Measurements from ENCODE around the gene ZNF385D. TPM values are rescaled to one million over a fixed set of nuclear protein-coding genes. Genes with fewer than 3 reads are reported as not detected.
A peak's percentile ranks its signal among the peaks of the same experiment; 100 is the strongest.

The ZNF385D gene
- total RNA-seq, 1 experiment from 2014 or later = 5.9 TPM

DNA sequence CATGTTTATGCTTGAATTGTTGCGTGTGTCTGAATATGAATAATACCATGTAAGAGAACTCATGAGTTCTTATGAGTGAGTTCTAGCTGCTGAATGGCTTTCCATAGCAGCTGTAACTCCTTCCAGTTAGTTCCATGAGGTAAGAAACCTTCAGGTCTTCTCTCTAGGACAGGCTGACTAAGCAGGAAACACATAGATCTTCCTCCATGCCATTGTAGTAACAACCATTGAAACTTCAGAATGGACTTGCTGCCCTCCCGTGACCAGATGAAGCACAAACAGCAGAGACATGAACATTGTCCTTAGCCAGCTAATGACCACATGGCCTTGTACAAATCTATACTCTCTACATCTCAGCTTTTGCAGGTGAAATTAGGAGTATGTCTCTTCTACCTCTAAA is 200.0 kb downstream of the ZNF385D start:
- Histone ChIP-seq H4K20me1 (ENCODE audit: low read length) (no peaks in the 10 kb centered on the region), H3K4me1 (ENCODE audit: insufficient read depth, low read length) (no peaks in the 10 kb centered on the region), H3F3A (ENCODE audit: low read length, unreplicated experiment) (no peaks in the 10 kb centered on the region), H2AFZ (ENCODE audit: low read length) (no peak overlapping the region), H3K36me3 (ENCODE audit: low read depth, low read length) (no peaks in the 10 kb centered on the region), H3K9ac (ENCODE audit: low read length) (no peak overlapping the region), H3K4me2 (ENCODE audit: low read length) (no peak overlapping the region), H3K9me2 (replicated peaks; ENCODE audit: low read length) (no peaks in the 10 kb centered on the region), H3K79me2 (ENCODE audit: low read length) (no peaks in the 10 kb centered on the region), H3K27ac (ENCODE audit: low read length) (no peak overlapping the region), H3K4me3 (ENCODE audit: low read length) (no peak overlapping the region), H3K27me3 (ENCODE audit: low read length) (no peaks in the 10 kb centered on the region), H3K9me3 (ENCODE audit: low read length) (no peaks in the 10 kb centered on the region)
- BruUV-seq (replicated peaks) = no TSS peak
- no peak for TF ChIP-seq EZH2 (IDR thresholded peaks at IDR 0.05; ENCODE audit: low read length, unreplicated experiment)
- TF ChIP-seq, protein P1, sequence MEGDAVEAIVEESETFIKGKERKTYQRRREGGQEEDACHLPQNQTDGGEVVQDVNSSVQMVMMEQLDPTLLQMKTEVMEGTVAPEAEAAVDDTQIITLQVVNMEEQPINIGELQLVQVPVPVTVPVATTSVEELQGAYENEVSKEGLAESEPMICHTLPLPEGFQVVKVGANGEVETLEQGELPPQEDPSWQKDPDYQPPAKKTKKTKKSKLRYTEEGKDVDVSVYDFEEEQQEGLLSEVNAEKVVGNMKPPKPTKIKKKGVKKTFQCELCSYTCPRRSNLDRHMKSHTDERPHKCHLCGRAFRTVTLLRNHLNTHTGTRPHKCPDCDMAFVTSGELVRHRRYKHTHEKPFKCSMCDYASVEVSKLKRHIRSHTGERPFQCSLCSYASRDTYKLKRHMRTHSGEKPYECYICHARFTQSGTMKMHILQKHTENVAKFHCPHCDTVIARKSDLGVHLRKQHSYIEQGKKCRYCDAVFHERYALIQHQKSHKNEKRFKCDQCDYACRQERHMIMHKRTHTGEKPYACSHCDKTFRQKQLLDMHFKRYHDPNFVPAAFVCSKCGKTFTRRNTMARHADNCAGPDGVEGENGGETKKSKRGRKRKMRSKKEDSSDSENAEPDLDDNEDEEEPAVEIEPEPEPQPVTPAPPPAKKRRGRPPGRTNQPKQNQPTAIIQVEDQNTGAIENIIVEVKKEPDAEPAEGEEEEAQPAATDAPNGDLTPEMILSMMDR (conservative IDR thresholded peaks at IDR 0.05; ENCODE audit: low read depth, low read length) = peak; percentile 32; the same call in 1 of the 2 replicates
- ATAC-seq (peak; percentile 57; the same call in 1 of the 2 replicates), DNase-seq (peak; percentile 38)
- ChIA-PET CTCF (no interaction called here), POLR2A (ENCODE audit: unreplicated experiment) (no interaction called here)
- intact Hi-C loops (cut with micrococcal nuclease) = loop anchor here (5.0 kb wide), 1 partner anchor 1039 kb away; no protein-coding TSS in a partner anchor

DNA sequence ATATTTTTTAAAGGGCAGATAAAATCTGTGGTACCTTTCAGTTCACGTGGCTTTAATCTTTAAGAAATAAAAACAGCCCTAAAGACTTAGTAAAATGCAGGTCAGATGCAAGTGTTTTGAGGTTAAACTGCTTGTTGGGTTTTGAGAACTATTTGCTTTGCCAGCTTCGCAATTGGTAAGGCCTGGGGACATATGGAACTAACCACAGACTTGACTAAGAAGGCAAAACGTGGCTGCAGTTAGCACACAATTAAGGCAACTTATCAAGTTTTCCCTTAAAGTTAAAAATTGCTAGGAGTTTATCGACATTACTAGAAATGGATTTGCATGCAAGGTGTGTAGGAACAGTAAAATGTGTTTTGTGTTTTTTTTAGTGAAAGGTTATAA is 206.9 kb downstream of the ZNF385D start:
- ATAC-seq = no peak
- Histone ChIP-seq H3K4me3 (ENCODE audit: low read length) (no peak overlapping the region), H3K4me1 (ENCODE audit: insufficient read depth, low read length) (no peaks in the 10 kb centered on the region), H3K36me3 (ENCODE audit: low read depth, low read length) (no peaks in the 10 kb centered on the region), H3F3A (ENCODE audit: low read length, unreplicated experiment) (no peaks in the 10 kb centered on the region), H3K9ac (ENCODE audit: low read length) (no peak overlapping the region), H2AFZ (ENCODE audit: low read length) (no peak overlapping the region), H3K79me2 (ENCODE audit: low read length) (no peaks in the 10 kb centered on the region), H4K20me1 (ENCODE audit: low read length) (no peaks in the 10 kb centered on the region), H3K9me3 (ENCODE audit: low read length) (no peaks in the 10 kb centered on the region), H3K4me2 (ENCODE audit: low read length) (no peak overlapping the region), H3K27ac (ENCODE audit: low read length) (no peak overlapping the region), H3K9me2 (replicated peaks; ENCODE audit: low read length) (no peaks in the 10 kb centered on the region), H3K27me3 (ENCODE audit: low read length) (no peaks in the 10 kb centered on the region)
- CTCF ChIA-PET = no interaction called here
- intact Hi-C loops (cut with micrococcal nuclease) = no loop called here
- POLR2A ChIA-PET (ENCODE audit: unreplicated experiment) = no interaction called here
- no TSS peak for BruUV-seq (replicated peaks)
- TF ChIP-seq EZH2phosphoT487 (IDR thresholded peaks at IDR 0.05; ENCODE audit: borderline replicate concordance, low read length) = no peak
- no peak for TF ChIP-seq EZH2 (IDR thresholded peaks at IDR 0.05; ENCODE audit: low read length, unreplicated experiment)
- TF ChIP-seq, protein P1 (conservative IDR thresholded peaks at IDR 0.05; ENCODE audit: low read depth, low read length) = no peak
- DNase-seq = no peak

DNA sequence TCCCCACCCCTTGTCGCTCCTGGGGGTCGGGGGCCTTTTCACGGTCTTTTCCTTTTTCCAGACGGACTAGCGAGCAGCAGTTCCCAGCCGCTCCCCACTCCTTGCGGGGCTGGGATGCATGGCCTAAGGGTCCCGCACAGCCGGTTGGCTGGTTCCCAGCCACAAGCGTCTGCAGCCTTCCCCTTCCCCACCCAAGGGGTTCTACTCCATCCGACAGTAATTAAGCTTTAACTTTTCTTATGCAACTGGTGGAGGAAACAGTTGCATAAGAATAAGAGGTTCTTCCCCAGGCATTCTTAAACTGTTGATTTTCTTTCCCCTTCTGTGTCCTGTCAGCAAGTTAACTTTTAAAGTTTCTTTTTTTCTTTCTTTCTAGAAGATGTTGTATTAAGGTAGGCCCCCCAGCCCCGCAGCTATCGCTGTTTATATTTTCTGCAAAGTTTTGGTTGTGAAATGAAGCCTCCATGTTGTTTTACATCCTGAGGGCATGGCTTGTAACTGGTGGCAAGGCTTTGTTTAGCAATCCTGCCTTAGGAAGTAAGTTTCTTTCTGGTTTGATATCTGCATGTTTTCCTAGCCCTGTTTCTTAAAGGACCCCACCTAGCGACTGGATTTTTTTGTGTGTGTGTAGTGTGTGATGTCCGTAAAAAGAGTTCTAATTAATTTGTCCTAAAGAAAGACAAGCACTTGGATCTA is 207.5 kb downstream of the ZNF385D start:
- no peak overlapping the region for H2AFZ ChIP-seq (ENCODE audit: low read length)
- H4K20me1 ChIP-seq (ENCODE audit: low read length) = no peaks in the 10 kb centered on the region
- no peak overlapping the region for H3K27ac ChIP-seq (ENCODE audit: low read length)
- no peaks in the 10 kb centered on the region for H3K79me2 ChIP-seq (ENCODE audit: low read length)
- no peaks in the 10 kb centered on the region for H3K9me2 ChIP-seq (replicated peaks; ENCODE audit: low read length)
- intact Hi-C loops (cut with micrococcal nuclease) = no loop called here
- DNase-seq (no peak), ATAC-seq (no peak)
- BruUV-seq (replicated peaks) = no TSS peak
- H3K9me3 ChIP-seq (ENCODE audit: low read length) = no peaks in the 10 kb centered on the region
- no peak overlapping the region for H3K9ac ChIP-seq (ENCODE audit: low read length)
- H3F3A ChIP-seq (ENCODE audit: low read length, unreplicated experiment) = no peaks in the 10 kb centered on the region
- no peaks in the 10 kb centered on the region for H3K27me3 ChIP-seq (ENCODE audit: low read length)
- H3K4me2 ChIP-seq (ENCODE audit: low read length) = no peak overlapping the region
- ChIA-PET CTCF (no interaction called here), POLR2A (ENCODE audit: unreplicated experiment) (no interaction called here)
- H3K4me1 ChIP-seq (ENCODE audit: insufficient read depth, low read length) = no peaks in the 10 kb centered on the region
- no peak for TF ChIP-seq EZH2 (IDR thresholded peaks at IDR 0.05; ENCODE audit: low read length, unreplicated experiment)
- TF ChIP-seq EZH2phosphoT487 (IDR thresholded peaks at IDR 0.05; ENCODE audit: borderline replicate concordance, low read length) = no peak
- TF ChIP-seq, protein P1 (conservative IDR thresholded peaks at IDR 0.05; ENCODE audit: low read depth, low read length) = no peak
- no peak overlapping the region for H3K4me3 ChIP-seq (ENCODE audit: low read length)
- H3K36me3 ChIP-seq (ENCODE audit: low read depth, low read length) = no peaks in the 10 kb centered on the region

Data from PC-3 (cell line).